ENCODE results near the gene IRX2. TPM values are rescaled to one million over a fixed set of nuclear protein-coding genes. Genes with fewer than 3 reads are reported as not detected.
A peak's percentile ranks its signal among the peaks of the same experiment; 100 is the strongest.

IRX2 gene
- total RNA-seq, 4 donors from 2014 or later = not detected

GRCh38 chr5:2755076-2755680 is 3.7 kb upstream of the IRX2 start:
- no peak for TF ChIP-seq POLR2A (IDR thresholded peaks at IDR 0.05)
- TF ChIP-seq, protein P1, sequence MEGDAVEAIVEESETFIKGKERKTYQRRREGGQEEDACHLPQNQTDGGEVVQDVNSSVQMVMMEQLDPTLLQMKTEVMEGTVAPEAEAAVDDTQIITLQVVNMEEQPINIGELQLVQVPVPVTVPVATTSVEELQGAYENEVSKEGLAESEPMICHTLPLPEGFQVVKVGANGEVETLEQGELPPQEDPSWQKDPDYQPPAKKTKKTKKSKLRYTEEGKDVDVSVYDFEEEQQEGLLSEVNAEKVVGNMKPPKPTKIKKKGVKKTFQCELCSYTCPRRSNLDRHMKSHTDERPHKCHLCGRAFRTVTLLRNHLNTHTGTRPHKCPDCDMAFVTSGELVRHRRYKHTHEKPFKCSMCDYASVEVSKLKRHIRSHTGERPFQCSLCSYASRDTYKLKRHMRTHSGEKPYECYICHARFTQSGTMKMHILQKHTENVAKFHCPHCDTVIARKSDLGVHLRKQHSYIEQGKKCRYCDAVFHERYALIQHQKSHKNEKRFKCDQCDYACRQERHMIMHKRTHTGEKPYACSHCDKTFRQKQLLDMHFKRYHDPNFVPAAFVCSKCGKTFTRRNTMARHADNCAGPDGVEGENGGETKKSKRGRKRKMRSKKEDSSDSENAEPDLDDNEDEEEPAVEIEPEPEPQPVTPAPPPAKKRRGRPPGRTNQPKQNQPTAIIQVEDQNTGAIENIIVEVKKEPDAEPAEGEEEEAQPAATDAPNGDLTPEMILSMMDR (IDR thresholded peaks at IDR 0.05) = no peak
- DNase-seq = no peak
- H3K4me1 ChIP-seq = peaks cover 0 to 42% (median 0%) of the 10 kb centered on the region in 4 donors

GRCh38 chr5:2754581-2755075 is 3.2 kb upstream of the IRX2 start:
- Histone ChIP-seq H3K27me3 (peaks cover 0 to 52% of the 10 kb centered on the region in 2 donors), H3K36me3 (no peaks in the 10 kb centered on the region), H3K27ac (no peak overlapping the region), H3K4me3 (no peak overlapping the region), H3K9me3 (no peaks in the 10 kb centered on the region), H3K4me1 (peaks cover 0 to 42% (median 0%) of the 10 kb centered on the region in 4 donors)
- no peak for DNase-seq
- TF ChIP-seq POLR2A (IDR thresholded peaks at IDR 0.05) = no peak
- TF ChIP-seq, protein P1 (IDR thresholded peaks at IDR 0.05) = no peak

More at GRCh38 chr5:2755076-2755680, 3.7 kb upstream of the IRX2 start:
- Histone ChIP-seq H3K9me3 (no peaks in the 10 kb centered on the region), H3K27ac (no peak overlapping the region), H3K4me3 (no peak overlapping the region), H3K27me3 (peaks cover 0 to 48% of the 10 kb centered on the region in 2 donors), H3K36me3 (no peaks in the 10 kb centered on the region)

DNA sequence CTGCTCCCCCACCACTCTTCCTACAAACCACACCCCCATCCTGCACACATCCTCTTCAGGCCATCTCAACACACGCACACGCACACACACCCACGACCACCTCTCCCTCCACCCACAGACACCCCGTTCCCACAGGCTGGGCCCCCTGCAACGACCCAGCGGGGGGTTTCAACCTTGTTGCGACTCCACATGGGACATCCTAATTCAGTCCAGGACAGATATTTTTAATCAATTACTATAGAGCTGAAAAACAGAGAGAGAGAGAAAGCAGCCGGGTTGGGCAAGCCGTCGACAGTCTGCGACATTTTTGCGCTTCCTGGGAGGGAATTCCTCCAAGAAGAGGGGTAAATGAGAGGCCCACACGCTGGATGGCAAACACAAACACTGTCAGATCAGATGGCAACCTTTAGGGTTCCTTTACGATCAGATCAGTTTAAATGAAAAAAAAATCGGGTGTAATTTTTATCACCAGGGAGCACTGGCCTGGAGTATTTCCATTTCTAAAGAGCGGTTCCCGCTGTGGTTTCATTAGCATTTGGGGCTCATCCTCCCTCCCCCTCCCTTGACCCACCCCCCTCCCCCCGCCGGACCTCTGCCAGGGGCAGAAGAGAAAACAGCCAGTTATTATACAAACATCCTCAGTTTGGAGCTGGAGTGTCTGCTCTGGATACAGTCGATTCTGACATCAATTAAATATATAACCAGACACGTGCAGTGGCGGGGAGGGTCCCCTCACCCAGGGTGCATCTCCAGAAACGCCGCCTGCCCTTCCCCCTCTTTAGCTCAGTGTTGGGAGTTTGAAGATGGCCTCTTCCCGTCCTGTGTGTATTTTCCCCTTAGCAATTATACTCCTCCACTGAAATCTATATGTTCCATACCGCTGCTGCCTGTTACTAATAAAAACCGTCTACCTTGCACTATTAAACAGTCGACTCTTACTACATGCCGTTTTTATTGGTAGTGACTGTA is 2.3 kb upstream of the IRX2 start:
- H3K4me3 ChIP-seq = no peak overlapping the region
- H3K27ac ChIP-seq = no peak overlapping the region
- no peak for TF ChIP-seq POLR2A (IDR thresholded peaks at IDR 0.05)
- TF ChIP-seq, protein P1 (IDR thresholded peaks at IDR 0.05) = no peak
- no peaks in the 10 kb centered on the region for H3K36me3 ChIP-seq
- peaks cover 0 to 42% (median 0%) of the 10 kb centered on the region in 4 donors for H3K4me1 ChIP-seq
- no peak for DNase-seq
- peaks cover 0 to 55% of the 10 kb centered on the region in 2 donors for H3K27me3 ChIP-seq
- H3K9me3 ChIP-seq = peaks cover 0 to 3% (median 0%) of the 10 kb centered on the region in 4 donors

DNA sequence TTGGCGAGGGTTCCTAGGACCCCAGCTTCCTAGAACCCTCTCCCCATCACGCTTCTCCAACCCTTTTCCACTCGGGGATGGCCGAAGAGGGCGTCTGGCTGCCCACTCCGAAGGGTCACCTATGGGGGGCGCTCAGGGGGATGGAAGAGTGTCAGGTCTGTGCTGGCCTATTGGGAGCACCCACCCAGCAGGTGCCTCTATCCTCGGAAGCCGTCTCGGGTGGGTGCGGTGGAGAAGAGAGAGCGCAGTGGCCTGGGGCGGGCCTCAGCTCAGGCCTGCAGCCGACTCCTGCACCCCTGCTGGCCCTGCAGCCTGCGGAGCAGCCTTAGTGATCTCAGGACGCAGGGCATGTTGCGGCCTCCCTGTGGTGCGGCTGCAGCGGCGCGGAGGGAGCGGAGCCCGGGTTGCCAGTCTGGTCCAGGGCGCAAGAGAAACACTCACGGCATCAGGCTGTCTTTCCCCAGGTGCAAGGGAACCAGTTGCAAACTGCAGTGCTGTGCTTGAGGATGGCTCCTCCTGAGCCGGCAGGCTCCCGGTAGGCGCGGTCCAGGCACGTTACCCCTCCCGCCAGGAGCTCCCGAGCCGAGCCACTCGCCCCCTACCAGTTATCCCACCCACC is 1.5 kb upstream of the IRX2 start:
- no peak overlapping the region for H3K4me3 ChIP-seq
- H3K4me1 ChIP-seq = peaks cover 0 to 42% (median 0%) of the 10 kb centered on the region in 4 donors
- TF ChIP-seq POLR2A (IDR thresholded peaks at IDR 0.05) = no peak
- TF ChIP-seq, protein P1 (IDR thresholded peaks at IDR 0.05) = no peak
- peaks cover 0 to 3% (median 0%) of the 10 kb centered on the region in 4 donors for H3K9me3 ChIP-seq
- peaks cover 0 to 61% of the 10 kb centered on the region in 2 donors for H3K27me3 ChIP-seq
- no peaks in the 10 kb centered on the region for H3K36me3 ChIP-seq
- no peak for DNase-seq
- no peak overlapping the region for H3K27ac ChIP-seq

- no peak overlapping the region for H3K27ac ChIP-seq
- H3K9me3 ChIP-seq = peaks cover 0 to 3% (median 0%) of the 10 kb centered on the region in 4 donors
- TF ChIP-seq, protein P1 (IDR thresholded peaks at IDR 0.05) = no peak
- no peak for TF ChIP-seq POLR2A (IDR thresholded peaks at IDR 0.05)
- no peak for DNase-seq
- H3K36me3 ChIP-seq = no peaks in the 10 kb centered on the region
- peaks cover 0 to 42% (median 0%) of the 10 kb centered on the region in 4 donors for H3K4me1 ChIP-seq
- peaks cover 0 to 57% of the 10 kb centered on the region in 2 donors for H3K27me3 ChIP-seq
- peak overlapping the region in 2 of 4 donors; percentile 38 to 47 for H3K4me3 ChIP-seq
These were observed 763 bp upstream of the IRX2 start for GRCh38 chr5:2752059-2752820.
